Spleen (tissue), 11 donors: Measurements from ENCODE around the gene DMXL1. TPM values are rescaled to one million over a fixed set of nuclear protein-coding genes. Genes with fewer than 3 reads are reported as not detected.

ENCODE experiments used
- DNase-seq: peaks from one replicate; pipeline ENCODE4 v3.0.0-alpha.2; 2020
- H3K27ac ChIP-seq, 8 donors: fragments of 200-600 bp; sonication (generic) in 7 of 8; 1 replicate in 4 of 8; 2 replicates in 4 of 8; pipeline versions ENCODE4 v1.5.0 to v1.8.0; 2016 to 2021; ENCODE audit warnings: inconsistent platforms in 4 of 8, mild to moderate bottlenecking in 4 of 8, moderate library complexity in 1 of 8
- H3K27me3 ChIP-seq, 7 donors: fragments of 200-600 bp; sonication (generic) in 6 of 7; replicated peaks in 1 of 7; 1 replicate in 4 of 7; 2 replicates in 3 of 7; pipeline versions ENCODE4 v1.5.0 to v1.8.0; 2016 to 2021; ENCODE audit warnings: inconsistent platforms in 3 of 7, mild to moderate bottlenecking in 1 of 7
- H3K36me3 ChIP-seq, 6 donors: fragments of 200-600 bp; sonication (generic) in 5 of 6; 1 replicate in 4 of 6; 2 replicates in 2 of 6; pipeline versions ENCODE4 v1.5.0 to v1.8.0; 2016 to 2021; ENCODE audit warnings: inconsistent platforms in 2 of 6
- H3K4me1 ChIP-seq, 6 donors: fragments of 200-600 bp; sonication (generic) in 5 of 6; 1 replicate in 3 of 6; 2 replicates in 3 of 6; pipeline versions ENCODE4 v1.5.0 to v1.8.0; 2016 to 2021; ENCODE audit warnings: inconsistent platforms in 3 of 6
- H3K4me3 ChIP-seq, 8 donors: fragments of 200-600 bp; sonication (generic) in 7 of 8; 1 replicate in 4 of 8; 2 replicates in 4 of 8; pipeline versions ENCODE4 v1.5.0 to v1.8.0; 2016 to 2021; ENCODE audit warnings: inconsistent platforms in 4 of 8, mild to moderate bottlenecking in 4 of 8, moderate library complexity in 2 of 8
- H3K9me3 ChIP-seq, 8 donors: fragments of 200-600 bp; sonication (generic) in 7 of 8; 1 replicate in 4 of 8; 2 replicates in 4 of 8; pipeline versions ENCODE4 v1.5.0 to v1.8.0; 2016 to 2021; ENCODE audit warnings: inconsistent platforms in 4 of 8
- POLR2A ChIP-seq, 3 donors: fragments of 450-650 bp; IDR thresholded peaks; one replicate each; pipeline ENCODE4 v1.5.1; 2017; ENCODE audit warnings: antibody characterized with exemption in 3 of 3, mild to moderate bottlenecking in 1 of 3
- POLR2AphosphoS5 ChIP-seq, 3 donors: sonication (generic); formaldehyde crosslinking; IDR thresholded peaks; one replicate each; pipeline ENCODE4 v1.5.1; 2017; ENCODE audit warnings: antibody characterized with exemption in 3 of 3
- WGBS, 5 donors: extraction: QIAGEN DNeasy Blood & Tissue Kit in 3 of 5; methylation state at CpG; one replicate each; pipeline versions ENCODE4 v1.1.5 to v1.1.7; 2013 to 2018; 5-methylcytosine and 5-hydroxymethylcytosine counted together
- intact Hi-C: fragments of 100-400 bp; cut with DNase I; formaldehyde crosslinking; loops from one replicate; pipeline ENCODE4 v1.15.0; 2023; ENCODE audit warnings: low total_unique reads
- polyA plus RNA-seq, 3 donors: library from polyadenylated mRNA; stranded (reverse); fragments of 200-250 nt; gene quantifications; one replicate each; pipeline ENCODE4 v1.2.1, GENCODE V29; 2013
- total RNA-seq, 7 donors: library from RNA; depleted of rRNA in 3 of 7; stranded (reverse); fragments of >200 nt in 3 of 7; fragmentation: NEBNext Ultra II Directional in 4 of 7; extraction: Animal tissue kit (Norgen Biotek cat#: 25700) in 4 of 7; gene quantifications; one replicate each; pipeline versions ENCODE4 v1.1.0 to v1.2.1, GENCODE V29; 2016 to 2021
- TF ChIP-seq, protein P1 (sequence below), 11 experiments: fragments of 200-600 bp in 7 of 11; fragments of 450-650 bp in 4 of 11; sonication (generic) in 4 of 11; IDR thresholded peaks in 8 of 11; conservative IDR thresholded peaks in 3 of 11; 1 replicate in 7 of 11; 2 replicates in 4 of 11; pipeline versions ENCODE4 v1.4.0 to v1.8.0; 2016 to 2021; ENCODE audit warnings: antibody characterized with exemption in 11 of 11, inconsistent platforms in 4 of 11, mild to moderate bottlenecking in 1 of 11
- donor health status: healthy with polysubstance abuse.
- donor health status: DM: no; HTN: no; CAD: no; lungs with moderate emphysema.
- donor health status: DM: no; HTN: no; CAD: no.
- donor health status: Bipolar disorder and iron deficiency.
- donor health status: healthy.
- donor health status: DM: no; HTN: no; CAD: no.
- donor health status: DM: yes; HTN: yes; CAD: no.

Gene DMXL1
- total and polyA plus RNA-seq, 10 donors: 19.3 to 89.9 (median 72.0) TPM

DNA sequence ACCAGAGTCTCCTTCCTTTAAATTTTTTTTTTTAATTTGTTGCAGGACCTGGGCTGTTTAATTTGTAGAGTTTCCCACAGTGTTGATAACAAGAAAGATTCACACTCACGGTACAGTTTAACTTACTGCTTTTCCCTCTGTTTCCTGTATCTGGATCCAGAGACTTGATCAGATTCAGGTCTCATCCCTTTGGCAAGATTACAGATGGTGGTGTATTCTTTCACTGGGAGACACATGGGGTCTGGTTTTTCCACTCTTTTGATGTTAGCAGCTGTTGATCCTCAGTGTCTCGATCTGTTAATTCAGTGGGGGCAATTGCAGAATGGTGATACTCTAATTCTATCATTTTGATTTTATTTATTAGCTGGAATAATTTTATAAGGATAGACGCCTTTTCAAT is 209.5 kb downstream of the DMXL1 start:
- DNase-seq: no peak
- Histone ChIP-seq H3K27me3 (no peaks in the 10 kb centered on the region), H3K27ac (no peak overlapping the region), H3K4me1 (peaks cover 32 to 100% (median 86%) of the 10 kb centered on the region in 6 donors), H3K4me3 (no peak overlapping the region), H3K9me3 (no peaks in the 10 kb centered on the region), H3K36me3 (peaks cover 0 to 17% (median 0%) of the 10 kb centered on the region in 6 donors)
- WGBS, 5 donors: 70 to 81% (median 75%) methylated on average over 3 of the region's 3 CpGs
- TF ChIP-seq POLR2A (IDR thresholded peaks at IDR 0.05) (no peak), POLR2AphosphoS5 (IDR thresholded peaks at IDR 0.05) (no peak)
- TF ChIP-seq, protein P1, sequence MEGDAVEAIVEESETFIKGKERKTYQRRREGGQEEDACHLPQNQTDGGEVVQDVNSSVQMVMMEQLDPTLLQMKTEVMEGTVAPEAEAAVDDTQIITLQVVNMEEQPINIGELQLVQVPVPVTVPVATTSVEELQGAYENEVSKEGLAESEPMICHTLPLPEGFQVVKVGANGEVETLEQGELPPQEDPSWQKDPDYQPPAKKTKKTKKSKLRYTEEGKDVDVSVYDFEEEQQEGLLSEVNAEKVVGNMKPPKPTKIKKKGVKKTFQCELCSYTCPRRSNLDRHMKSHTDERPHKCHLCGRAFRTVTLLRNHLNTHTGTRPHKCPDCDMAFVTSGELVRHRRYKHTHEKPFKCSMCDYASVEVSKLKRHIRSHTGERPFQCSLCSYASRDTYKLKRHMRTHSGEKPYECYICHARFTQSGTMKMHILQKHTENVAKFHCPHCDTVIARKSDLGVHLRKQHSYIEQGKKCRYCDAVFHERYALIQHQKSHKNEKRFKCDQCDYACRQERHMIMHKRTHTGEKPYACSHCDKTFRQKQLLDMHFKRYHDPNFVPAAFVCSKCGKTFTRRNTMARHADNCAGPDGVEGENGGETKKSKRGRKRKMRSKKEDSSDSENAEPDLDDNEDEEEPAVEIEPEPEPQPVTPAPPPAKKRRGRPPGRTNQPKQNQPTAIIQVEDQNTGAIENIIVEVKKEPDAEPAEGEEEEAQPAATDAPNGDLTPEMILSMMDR (IDR thresholded peaks at IDR 0.05 in 8 of 11, conservative IDR thresholded peaks at IDR 0.05 in 3 of 11): no peak
- intact Hi-C loops: no loop called here

DNA sequence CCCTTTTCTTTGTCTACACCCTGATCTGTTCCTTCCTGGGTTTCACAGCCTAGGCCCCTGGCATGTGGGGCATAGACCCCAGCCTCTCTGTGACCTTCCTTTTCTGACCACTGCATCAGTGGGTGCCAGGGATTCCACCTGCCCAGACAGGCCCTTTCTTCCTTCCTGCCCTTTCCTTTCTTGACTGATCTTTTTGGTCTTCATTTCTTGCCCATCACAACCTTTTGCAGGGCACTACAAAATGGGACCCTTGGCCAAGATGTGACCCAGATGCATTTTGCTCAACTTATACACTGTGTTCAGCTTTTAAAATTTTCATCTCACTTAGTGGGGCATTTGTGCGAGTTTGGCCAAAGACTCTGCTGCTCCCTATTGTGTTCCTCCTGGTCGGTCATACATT is 211.7 kb downstream of the DMXL1 start:
- Histone ChIP-seq H3K9me3 (no peaks in the 10 kb centered on the region), H3K27ac (peak overlapping the region in 4 of 8 donors; percentile 19 to 51 (median 40)), H3K4me3 (no peak overlapping the region), H3K36me3 (peaks cover 0 to 17% (median 0%) of the 10 kb centered on the region in 6 donors), H3K4me1 (peaks cover 34 to 100% (median 86%) of the 10 kb centered on the region in 6 donors), H3K27me3 (no peaks in the 10 kb centered on the region)
- no peak for DNase-seq
- intact Hi-C loops: no loop called here
- WGBS, 5 donors: 97 to 99% (median 98%) methylated on average over 2 of the region's 2 CpGs
- TF ChIP-seq, protein P1 (IDR thresholded peaks at IDR 0.05 in 8 of 11, conservative IDR thresholded peaks at IDR 0.05 in 3 of 11): no peak
- TF ChIP-seq POLR2AphosphoS5 (IDR thresholded peaks at IDR 0.05): no peak
- TF ChIP-seq POLR2A (IDR thresholded peaks at IDR 0.05): no peak

DNA sequence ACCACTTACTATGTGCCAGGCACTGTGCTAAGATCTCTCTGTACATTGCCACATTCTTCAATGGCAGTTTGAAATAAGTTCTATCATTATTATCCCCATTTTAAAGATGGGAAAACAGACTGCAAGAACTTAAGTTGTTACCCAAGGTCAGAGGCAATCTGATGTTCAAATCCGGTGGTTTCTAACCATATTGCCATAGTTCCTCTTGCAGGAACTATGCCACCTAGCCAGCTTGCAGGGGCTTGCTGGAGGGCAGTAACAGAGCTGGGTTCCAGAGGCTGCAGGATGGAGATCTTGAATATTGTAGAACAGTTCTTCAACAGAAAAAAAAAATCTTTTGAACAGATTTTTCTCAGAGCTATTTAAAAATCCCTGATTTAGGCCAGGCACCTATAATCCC is 213.1 kb downstream of the DMXL1 start:
- Histone ChIP-seq H3K4me3 (no peak overlapping the region), H3K36me3 (peaks cover 0 to 17% (median 0%) of the 10 kb centered on the region in 6 donors), H3K27me3 (no peaks in the 10 kb centered on the region), H3K4me1 (peaks cover 38 to 100% (median 88%) of the 10 kb centered on the region in 6 donors), H3K9me3 (no peaks in the 10 kb centered on the region), H3K27ac (peak overlapping the region in 5 of 8 donors; percentile 4 to 51 (median 28))
- no peak for TF ChIP-seq POLR2A (IDR thresholded peaks at IDR 0.05)
- TF ChIP-seq, protein P1 (IDR thresholded peaks at IDR 0.05 in 8 of 11, conservative IDR thresholded peaks at IDR 0.05 in 3 of 11): no peak
- peak in 1 of 3 donors; percentile 12 for TF ChIP-seq POLR2AphosphoS5 (IDR thresholded peaks at IDR 0.05)
- WGBS, 5 donors: 25 to 44% (median 35%) methylated on average over 1 of the region's 1 CpG
- no peak for DNase-seq
- intact Hi-C loops: no loop called here

DNA sequence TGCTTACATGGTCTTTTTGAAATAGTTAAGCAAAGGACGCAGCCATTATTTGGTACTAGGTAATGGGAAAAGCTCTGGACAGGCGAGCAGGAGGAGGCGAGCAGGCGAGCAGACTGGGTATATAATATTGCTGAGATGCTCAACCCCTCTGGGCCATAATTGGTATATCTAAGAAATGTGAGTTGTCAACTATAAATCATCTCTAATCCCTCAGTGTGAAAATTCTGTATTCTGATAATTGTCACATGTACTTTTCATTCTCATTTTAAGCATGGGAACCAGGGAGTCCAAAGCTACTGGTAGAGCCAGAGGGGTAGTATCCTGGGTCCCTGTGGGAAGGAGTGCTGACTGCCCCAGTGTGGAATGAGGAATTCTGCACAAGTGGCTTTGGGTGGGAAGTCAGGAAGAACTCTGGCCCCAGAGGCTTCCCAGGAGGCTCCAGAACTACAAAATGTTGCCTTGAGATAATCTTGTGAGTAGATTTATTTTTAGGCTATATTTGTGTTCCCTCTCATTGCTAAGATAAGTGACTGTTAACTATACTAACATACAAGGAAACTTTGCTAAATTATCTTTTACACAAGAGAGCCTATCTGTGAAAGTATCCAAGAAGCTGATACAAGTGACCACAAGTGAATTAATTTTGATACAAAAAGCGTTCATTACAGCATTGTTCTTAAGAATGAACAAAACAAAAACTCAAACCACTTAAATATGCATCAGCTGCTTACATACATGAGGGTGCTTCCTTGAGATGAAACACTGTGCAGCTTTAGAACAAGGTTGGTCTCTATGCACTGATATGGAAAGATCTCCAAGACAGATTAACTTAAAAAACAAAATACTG is 214.4 kb downstream of the DMXL1 start:
- no peak overlapping the region for H3K4me3 ChIP-seq
- no peaks in the 10 kb centered on the region for H3K27me3 ChIP-seq
- H3K4me1 ChIP-seq: peaks cover 49 to 100% (median 89%) of the 10 kb centered on the region in 6 donors
- no peak for DNase-seq
- H3K9me3 ChIP-seq: no peaks in the 10 kb centered on the region
- intact Hi-C loops: no loop called here
- H3K27ac ChIP-seq: peak overlapping the region in 4 of 8 donors; percentile 28 to 71 (median 48)
- 85 to 88% (median 86%) methylated on average over 5 of the region's 5 CpGs for WGBS, 5 donors
- TF ChIP-seq, protein P1 (IDR thresholded peaks at IDR 0.05 in 8 of 11, conservative IDR thresholded peaks at IDR 0.05 in 3 of 11): no peak
- no peak for TF ChIP-seq POLR2A (IDR thresholded peaks at IDR 0.05)
- no peak for TF ChIP-seq POLR2AphosphoS5 (IDR thresholded peaks at IDR 0.05)
- H3K36me3 ChIP-seq: peaks cover 0 to 17% (median 0%) of the 10 kb centered on the region in 6 donors
